Suppressor macrophage treated with lipopolysaccharide for 4 hours (primary cell): Measurements from ENCODE around the gene PILRA.
"Not testable (repeated sequence)": the region's sequence is repeated elsewhere in the genome, so short reads cannot be mapped to it uniquely, and the experiment has no call there.

ENCODE experiments used
- DNase-seq: peaks from one replicate; pipeline ENCODE4 v3.0.0-alpha.2; 2020

Gene PILRA

DNA sequence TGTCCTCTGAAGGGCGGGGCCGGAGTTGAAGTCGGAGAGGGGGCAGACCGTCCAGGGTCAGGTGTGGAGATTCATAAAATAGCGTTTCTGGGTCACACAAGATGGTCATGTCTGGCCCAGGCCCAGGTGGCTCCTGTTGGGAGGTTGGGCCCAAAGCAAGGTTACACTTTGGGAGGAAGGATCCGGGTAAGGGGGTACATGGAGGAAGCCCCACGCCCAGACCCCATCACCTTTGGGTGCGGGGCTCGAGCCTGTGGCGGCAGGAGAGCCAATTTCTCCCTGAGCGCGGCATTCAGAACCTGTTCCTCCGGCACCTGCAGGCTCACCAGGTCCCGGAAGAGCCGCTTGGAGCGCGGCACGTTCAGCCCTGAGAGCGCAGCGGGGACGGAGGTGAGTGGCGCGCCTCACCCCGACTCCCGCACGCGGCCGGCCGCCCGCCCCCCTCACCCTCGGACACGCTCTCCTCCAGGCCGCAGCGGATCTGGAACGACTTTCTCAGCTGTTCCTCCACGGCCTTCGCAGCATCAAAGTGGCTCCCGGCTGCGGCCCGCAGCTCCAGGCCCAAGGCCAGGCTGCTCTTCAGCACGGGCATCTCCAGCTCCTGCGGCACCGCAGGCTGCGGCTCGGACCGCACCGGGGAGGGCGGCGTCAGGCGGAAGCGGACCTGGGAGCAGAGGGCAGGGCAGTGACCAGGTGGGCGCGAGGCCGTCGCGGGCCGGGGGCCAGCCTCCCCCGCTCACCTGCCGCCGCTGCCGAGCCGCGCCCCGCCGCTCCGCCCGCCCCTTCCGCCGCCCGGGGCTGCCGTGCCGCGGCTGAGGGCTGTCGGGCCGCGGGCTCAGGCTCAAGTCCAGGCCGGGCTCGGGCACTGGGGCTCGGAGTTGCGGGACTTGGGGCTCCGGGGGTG is 62.4 kb downstream of the PILRA start:
- peak; percentile 19 for DNase-seq

DNA sequence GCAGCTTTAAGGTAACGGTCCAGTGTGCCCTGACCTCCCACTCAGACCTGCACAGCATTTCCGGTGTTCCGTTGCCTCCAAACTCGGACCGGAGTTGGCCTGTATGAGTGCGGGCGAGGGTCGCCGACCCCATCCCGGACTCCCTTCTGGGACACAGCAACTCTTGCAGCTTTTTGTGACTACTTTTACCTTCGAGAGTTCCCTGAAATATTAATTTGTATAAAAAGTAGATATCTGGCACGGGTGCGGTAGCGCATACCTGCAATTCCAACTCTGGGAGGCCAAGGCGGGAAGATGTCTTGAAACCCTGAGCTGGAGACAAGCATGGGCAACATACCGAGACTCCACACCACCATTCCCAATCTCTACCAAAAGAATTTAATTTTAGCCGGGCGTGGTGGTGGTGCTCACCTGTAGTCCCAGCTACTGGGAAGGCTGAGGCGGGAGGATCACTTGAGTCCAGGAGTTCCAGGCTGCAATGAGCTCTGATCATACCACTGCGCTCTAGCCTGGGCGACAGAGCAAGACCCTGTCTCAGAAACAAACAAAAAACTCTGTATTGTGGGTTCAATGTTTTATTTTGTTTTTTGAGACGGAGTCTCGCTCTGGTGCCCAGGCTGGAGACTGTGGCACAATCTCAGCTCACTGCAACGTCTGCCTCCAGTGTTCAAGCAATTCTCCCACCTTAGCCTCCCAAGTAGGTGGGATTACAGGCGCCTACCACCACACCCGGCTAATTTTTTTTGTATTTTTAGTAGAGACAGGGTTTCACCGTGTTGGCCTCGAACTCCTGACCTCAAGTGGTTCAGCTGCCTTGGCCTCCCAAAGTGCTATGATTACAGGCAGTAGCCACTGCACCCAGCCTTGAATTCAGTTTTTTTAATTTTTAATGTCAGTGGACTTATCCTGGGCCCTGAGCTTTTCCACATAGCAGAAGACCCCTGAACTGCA is 64.1 kb downstream of the PILRA start:
- DNase-seq = no peak

GRCh38 chr7:100438172-100438571 is 64.9 kb downstream of the PILRA start:
- no peak for DNase-seq

- not testable (repeated sequence) for DNase-seq
Observed at GRCh38 chr7:100438731-100439130, 65.4 kb downstream of the PILRA start.

GRCh38 chr7:100439244-100439643 is 66.0 kb downstream of the PILRA start:
- not testable (repeated sequence) for DNase-seq

- DNase-seq = no peak
Observed at GRCh38 chr7:100441641-100442535, 68.6 kb downstream of the PILRA start.

DNA sequence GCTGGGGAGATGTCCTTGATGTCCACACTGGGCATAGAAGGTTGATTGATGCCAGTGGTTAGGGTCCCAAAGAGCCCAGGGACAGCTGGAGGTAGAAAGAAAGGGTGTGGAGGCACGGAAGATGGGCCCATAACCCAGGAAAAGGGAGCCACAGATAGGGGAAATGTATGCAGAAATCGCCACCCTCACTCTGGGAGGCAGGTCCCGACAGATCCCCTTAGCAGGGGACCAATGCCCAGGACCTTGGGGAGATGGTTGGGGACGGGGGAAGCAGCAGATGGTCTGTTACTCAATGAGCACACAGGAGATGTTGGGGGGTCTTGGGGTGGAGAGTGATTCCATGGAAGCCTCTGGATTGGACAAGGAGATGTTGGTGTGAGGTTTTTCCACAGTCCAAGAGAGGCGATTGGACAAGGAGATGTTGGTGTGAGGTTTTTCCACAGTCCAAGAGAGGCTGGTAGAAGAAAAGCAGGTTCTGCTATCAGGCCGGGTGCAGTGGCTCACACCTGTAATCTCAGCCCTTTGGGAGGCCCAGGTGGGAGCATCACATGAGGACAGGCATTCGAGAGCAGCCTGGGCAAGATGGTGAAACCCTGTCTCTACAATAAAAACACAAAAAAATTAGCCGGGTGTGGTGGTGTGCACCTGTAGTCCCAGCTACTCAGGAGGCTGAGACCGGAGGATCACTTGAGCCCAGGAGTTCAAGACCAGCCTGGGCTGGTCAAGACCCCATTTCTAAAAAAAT is 70.0 kb downstream of the PILRA start:
- DNase-seq = no peak

- DNase-seq = peak; percentile 78
Observed at GRCh38 chr7:100444311-100445278, 71.3 kb downstream of the PILRA start.

GRCh38 chr7:100446040-100446439 is 72.8 kb downstream of the PILRA start:
- no peak for DNase-seq

GRCh38 chr7:100447363-100447762 is 74.1 kb downstream of the PILRA start:
- DNase-seq = not testable (repeated sequence)

DNA sequence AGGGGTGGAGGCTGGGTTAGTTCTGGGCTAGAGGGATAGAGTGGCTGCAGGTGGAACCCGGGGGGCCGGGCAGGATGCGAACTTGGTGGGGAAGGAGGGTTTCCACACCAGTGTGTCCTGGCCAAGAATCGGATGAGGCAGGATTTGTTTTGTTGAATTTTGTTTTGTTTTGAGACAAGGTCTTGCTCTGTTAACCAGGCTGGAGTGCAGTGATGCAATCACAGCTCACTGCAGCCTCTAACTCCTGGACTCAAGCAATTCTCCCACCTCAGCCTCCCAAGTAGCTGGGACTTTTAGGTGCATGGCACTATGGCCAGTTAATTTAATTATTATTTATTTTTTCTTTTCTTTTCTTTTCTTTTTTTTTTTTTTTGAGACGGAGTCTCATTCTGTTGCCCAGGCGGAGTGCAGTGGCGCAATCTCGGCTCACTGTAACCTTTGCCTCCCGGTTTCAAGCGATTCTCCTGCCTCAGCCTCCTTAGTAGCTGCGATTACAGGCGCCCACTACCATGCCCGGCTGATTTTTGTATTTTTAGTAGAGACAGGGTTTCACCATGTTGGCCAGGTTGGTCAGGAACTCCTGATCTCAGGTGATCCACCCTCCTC is 76.0 kb downstream of the PILRA start:
- DNase-seq = no peak
